BLaER1 (cell line): ENCODE results near the gene GLI1.

Source experiments
- H3K27ac ChIP-seq: shearing (Covaris generic); formaldehyde crosslinking; 2 replicates; pipeline ENCODE4 v1.8.1; 2022
- H3K27me3 ChIP-seq: shearing (Covaris generic); formaldehyde crosslinking; 2 replicates; pipeline ENCODE4 v1.8.1; 2022
- H3K36me3 ChIP-seq: shearing (Covaris generic); formaldehyde crosslinking; 2 replicates; pipeline ENCODE4 v1.8.1; 2022
- H3K4me1 ChIP-seq: shearing (Covaris generic); formaldehyde crosslinking; 2 replicates; pipeline ENCODE4 v1.8.1; 2022
- H3K4me2 ChIP-seq: shearing (Covaris generic); formaldehyde crosslinking; 2 replicates; pipeline ENCODE4 v1.8.1; 2022
- H3K4me3 ChIP-seq: shearing (Covaris generic); formaldehyde crosslinking; 2 replicates; pipeline ENCODE4 v1.8.1; 2022
- H3K9ac ChIP-seq: shearing (Covaris generic); formaldehyde crosslinking; 2 replicates; pipeline ENCODE4 v1.8.1; 2022
- H3K9me3 ChIP-seq: shearing (Covaris generic); formaldehyde crosslinking; 2 replicates; pipeline ENCODE4 v1.8.1; 2022
- H4K20me1 ChIP-seq: shearing (Covaris generic); formaldehyde crosslinking; 2 replicates; pipeline ENCODE4 v1.8.1; 2022
- Cebpa-rat ChIP-seq: shearing (Covaris generic); IDR thresholded peaks from 2 replicates; pipeline ENCODE4 v1.8.1; 2022

GLI1 gene

DNA sequence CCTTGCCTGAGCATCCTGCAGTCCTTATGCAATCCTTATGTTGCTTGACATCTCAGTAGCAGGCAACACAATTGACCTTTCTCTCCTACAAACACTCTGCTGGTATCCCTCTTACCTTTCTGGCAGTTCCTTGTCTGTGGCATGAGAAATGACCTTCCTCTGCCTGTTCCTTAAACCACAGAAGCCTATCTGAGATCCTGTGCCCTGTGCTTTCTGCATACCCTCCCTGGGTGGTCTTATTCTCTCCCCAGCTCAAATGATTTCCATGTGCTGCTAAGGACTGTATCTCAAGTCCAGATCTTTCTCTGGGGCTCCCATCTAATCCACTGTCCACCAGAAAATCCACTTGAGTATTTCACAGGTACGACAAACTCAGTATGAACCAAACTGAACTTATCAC, 22.1 kb downstream of the GLI1 start:
- Histone ChIP-seq H3K9ac (no peak overlapping the region), H3K27me3 (no peaks in the 10 kb centered on the region)

GRCh38 chr12:57483466-57483865, 23.9 kb downstream of the GLI1 start:
- Histone ChIP-seq H3K4me2 (no peak overlapping the region), H4K20me1 (no peaks in the 10 kb centered on the region), H3K9me3 (no peaks in the 10 kb centered on the region), H3K4me1 (peaks cover 30% of the 10 kb centered on the region), H3K36me3 (no peaks in the 10 kb centered on the region), H3K27ac (no peak overlapping the region), H3K27me3 (no peaks in the 10 kb centered on the region), H3K4me3 (no peak overlapping the region), H3K9ac (no peak overlapping the region)
- TF ChIP-seq Cebpa-rat, result no peak

More for the DNA sequence above, 22.1 kb downstream of the GLI1 start:
- Histone ChIP-seq H3K27ac (no peak overlapping the region), H4K20me1 (no peaks in the 10 kb centered on the region), H3K4me3 (no peak overlapping the region), H3K4me1 (peaks cover 42% of the 10 kb centered on the region), H3K36me3 (no peaks in the 10 kb centered on the region), H3K4me2 (no peak overlapping the region), H3K9me3 (no peaks in the 10 kb centered on the region)
- TF ChIP-seq Cebpa-rat, result no peak

GRCh38 chr12:57485695-57486094, 26.1 kb downstream of the GLI1 start:
- Histone ChIP-seq H3K27me3 (no peaks in the 10 kb centered on the region), H3K4me2 (no peak overlapping the region), H3K9ac (no peak overlapping the region), H3K9me3 (no peaks in the 10 kb centered on the region), H3K36me3 (peaks cover 20% of the 10 kb centered on the region), H4K20me1 (peaks cover 18% of the 10 kb centered on the region; the same call in 1 of the 2 replicates), H3K27ac (no peak overlapping the region), H3K4me3 (no peak overlapping the region), H3K4me1 (peaks cover 22% of the 10 kb centered on the region)
- no peak for TF ChIP-seq Cebpa-rat

DNA sequence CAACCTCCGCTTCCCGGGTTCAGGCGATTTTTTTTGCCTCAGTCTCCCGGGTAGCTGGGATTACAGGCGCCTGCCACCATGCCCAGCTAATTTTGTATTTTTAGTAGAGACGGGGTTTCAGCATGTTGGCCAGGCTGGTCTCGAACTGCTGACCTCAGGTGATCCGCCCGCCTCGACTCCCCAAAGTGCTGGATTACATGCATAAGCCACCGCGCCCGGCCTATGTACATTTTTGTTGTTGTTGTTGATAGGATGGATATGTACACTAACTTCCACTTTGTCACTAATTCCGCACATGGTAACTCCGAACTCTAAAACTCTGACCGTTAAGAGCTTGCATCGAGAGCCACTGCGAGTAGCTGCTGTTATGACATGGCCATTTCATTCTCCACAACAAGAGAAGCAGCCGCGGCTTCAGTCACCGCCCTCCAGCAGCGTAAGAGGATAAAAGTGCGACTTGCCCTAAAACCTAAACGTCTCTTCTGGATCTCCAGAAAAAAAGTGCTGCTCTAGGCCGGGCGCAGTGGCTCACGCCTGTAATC, 27.5 kb downstream of the GLI1 start:
- no peak for TF ChIP-seq Cebpa-rat
- Histone ChIP-seq H3K9me3 (no peaks in the 10 kb centered on the region), H3K4me3 (0 out of 2 replicates have a peak overlapping the region, but pooled peaks have one; percentile 99), H4K20me1 (peaks cover 24% of the 10 kb centered on the region; the same call in 1 of the 2 replicates), H3K36me3 (peaks cover 34% of the 10 kb centered on the region), H3K27ac (peak overlapping the region; percentile 97), H3K4me1 (peaks cover 20% of the 10 kb centered on the region), H3K4me2 (peak overlapping the region; percentile 53), H3K9ac (no peak overlapping the region), H3K27me3 (no peaks in the 10 kb centered on the region)

- Histone ChIP-seq H3K4me3 (peak within 1 kb of the TSS; percentile 99), H3K4me1 (peaks cover 20% of the 10 kb centered on the region), H4K20me1 (peaks cover 24% of the 10 kb centered on the region; the same call in 1 of the 2 replicates), H3K9ac (peak within 1 kb of the TSS; percentile 99), H3K4me2 (peak within 1 kb of the TSS; percentile 93), H3K9me3 (peaks cover 3% of the 10 kb centered on the region; the same call in 1 of the 2 replicates), H3K27ac (peak within 1 kb of the TSS; percentile 97), H3K36me3 (peaks cover 41% of the 10 kb centered on the region), H3K27me3 (no peaks in the 10 kb centered on the region)
- peak; percentile 78 for TF ChIP-seq Cebpa-rat
Measured at GRCh38 chr12:57487597-57488401, 28.2 kb downstream of the GLI1 start, which contains the start of gene MARS1. Gene MARS1, plus strand, starts transcription at chr12:57488068. Its CDS starts 23 bp downstream, at chr12:57488091.

GRCh38 chr12:57488402-57489156, 29.0 kb downstream of the GLI1 start:
- Histone ChIP-seq H3K4me3 (peak overlapping the region; percentile 99), H3K36me3 (peaks cover 43% of the 10 kb centered on the region), H3K27ac (peak overlapping the region; percentile 97), H3K4me1 (peaks cover 20% of the 10 kb centered on the region), H4K20me1 (peaks cover 24% of the 10 kb centered on the region; the same call in 1 of the 2 replicates), H3K9me3 (peaks cover 5% of the 10 kb centered on the region; the same call in 1 of the 2 replicates), H3K27me3 (no peaks in the 10 kb centered on the region), H3K4me2 (peak overlapping the region; percentile 93), H3K9ac (peak overlapping the region; percentile 99)
- TF ChIP-seq Cebpa-rat, result no peak

DNA sequence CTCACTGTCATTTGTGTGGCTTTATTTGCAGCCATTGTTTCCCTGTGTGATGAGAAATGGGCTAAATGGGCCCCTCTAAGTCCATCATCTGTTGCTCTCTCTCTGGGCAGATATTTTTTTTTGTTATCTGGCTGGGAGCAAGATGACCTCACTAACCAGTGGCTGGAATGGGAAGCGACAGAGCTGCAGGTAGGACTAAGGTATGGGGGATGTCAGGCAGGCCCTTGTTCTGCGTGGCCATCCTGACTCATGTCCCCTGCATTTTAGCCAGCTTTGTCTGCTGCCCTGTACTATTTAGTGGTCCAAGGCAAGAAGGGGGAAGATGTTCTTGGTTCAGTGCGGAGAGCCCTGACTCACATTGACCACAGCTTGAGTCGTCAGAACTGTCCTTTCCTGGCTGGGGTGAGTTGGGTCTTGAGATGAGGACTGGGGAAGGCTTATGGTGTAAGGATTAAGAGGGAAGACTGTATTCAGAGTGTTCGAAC, 29.6 kb downstream of the GLI1 start:
- Histone ChIP-seq H3K4me3 (peak overlapping the region; percentile 99), H3K9me3 (peaks cover 5% of the 10 kb centered on the region; the same call in 1 of the 2 replicates), H3K27me3 (no peaks in the 10 kb centered on the region), H3K27ac (peak overlapping the region; percentile 97), H3K4me1 (peaks cover 20% of the 10 kb centered on the region), H4K20me1 (peaks cover 24% of the 10 kb centered on the region; the same call in 1 of the 2 replicates), H3K9ac (peak overlapping the region; percentile 99), H3K4me2 (peak overlapping the region; percentile 93), H3K36me3 (peaks cover 47% of the 10 kb centered on the region)
- no peak for TF ChIP-seq Cebpa-rat

DNA sequence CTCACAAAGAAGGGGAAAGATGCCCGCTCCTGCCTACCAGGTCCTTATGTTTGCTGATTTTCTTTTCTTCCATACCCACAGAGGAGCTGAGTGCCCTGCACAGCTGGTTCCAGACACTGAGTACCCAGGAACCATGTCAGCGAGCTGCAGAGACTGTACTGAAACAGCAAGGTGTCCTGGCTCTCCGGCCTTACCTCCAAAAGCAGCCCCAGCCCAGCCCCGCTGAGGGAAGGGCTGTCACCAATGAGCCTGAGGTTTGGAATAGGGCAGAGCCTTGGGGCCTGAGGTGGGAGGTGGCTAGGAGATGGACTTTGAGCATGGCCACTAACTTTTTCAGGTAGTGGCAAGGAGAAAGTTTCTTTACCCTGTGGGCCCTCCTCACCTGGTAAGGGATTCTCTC, 30.5 kb downstream of the GLI1 start:
- no peaks in the 10 kb centered on the region for H3K27me3 ChIP-seq
- peaks cover 5% of the 10 kb centered on the region; the same call in 1 of the 2 replicates for H3K9me3 ChIP-seq
- peaks cover 24% of the 10 kb centered on the region; the same call in 1 of the 2 replicates for H4K20me1 ChIP-seq
- no peak overlapping the region for H3K27ac ChIP-seq
- no peak overlapping the region for H3K4me3 ChIP-seq
- H3K9ac ChIP-seq, result no peak overlapping the region
- H3K36me3 ChIP-seq, result peaks cover 52% of the 10 kb centered on the region
- TF ChIP-seq Cebpa-rat, result no peak
- peaks cover 20% of the 10 kb centered on the region for H3K4me1 ChIP-seq
- H3K4me2 ChIP-seq, result no peak overlapping the region
